HFF-Myc (cell line): Measurements from ENCODE around the gene ADGRD1.

ENCODE experiments used
- DNase-seq: peaks from one replicate; pipeline ENCODE4 v3.0.0-alpha.2; 2011; ENCODE audit warnings: low read depth; ENCODE audit errors: extremely low read depth
- H3K4me3 ChIP-seq: replicated peaks from 2 replicates; pipeline ENCODE4 v1.5.1; 2011; ENCODE audit warnings: low read depth, mild to moderate bottlenecking, control low read depth, low read length
- TF ChIP-seq, protein P1 (sequence below): IDR thresholded peaks from 2 replicates; pipeline ENCODE4 v1.5.1; 2012; ENCODE audit warnings: mild to moderate bottlenecking, low read depth, low read length, control low read depth; ENCODE audit errors: missing control alignments

ADGRD1 gene

DNA sequence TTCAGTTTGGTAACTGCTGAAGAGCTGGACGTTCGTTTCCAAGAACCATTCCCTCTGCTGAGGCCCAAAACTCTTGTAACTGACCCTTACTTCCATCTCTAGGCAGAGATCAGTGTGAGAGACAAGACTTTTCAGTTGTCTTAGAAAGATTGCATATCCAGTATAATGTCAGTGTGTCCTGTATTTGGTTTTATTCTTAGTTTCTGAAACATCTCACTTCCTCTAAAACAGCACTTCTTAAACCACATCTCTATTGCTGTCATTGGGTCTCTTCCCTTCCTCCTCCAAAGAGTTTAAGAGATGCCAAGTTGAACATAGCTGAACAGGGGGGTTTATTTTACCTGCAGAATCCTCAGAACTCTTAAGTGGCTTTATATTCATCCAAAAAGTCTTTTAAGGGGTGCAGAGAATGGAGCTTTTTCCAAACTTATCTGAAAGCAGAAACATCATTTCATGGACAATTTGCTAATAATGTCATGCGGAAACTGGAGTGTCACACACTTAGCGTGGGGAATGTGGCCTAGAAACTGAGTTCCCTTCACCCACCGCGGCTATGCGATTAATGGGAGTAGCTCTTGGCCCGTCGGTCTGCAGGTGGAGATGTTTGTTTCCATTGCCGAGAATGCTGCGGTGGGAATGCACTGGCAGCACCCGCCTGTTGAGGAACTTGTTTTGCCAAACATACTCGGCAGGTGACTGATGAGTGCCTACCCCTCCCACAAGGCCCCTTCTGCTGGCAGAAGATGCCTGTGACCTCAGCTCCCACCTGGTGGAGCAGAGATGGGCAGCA is 148.2 kb downstream of the ADGRD1 start:
- DNase-seq, result no peak
- TF ChIP-seq, protein P1, sequence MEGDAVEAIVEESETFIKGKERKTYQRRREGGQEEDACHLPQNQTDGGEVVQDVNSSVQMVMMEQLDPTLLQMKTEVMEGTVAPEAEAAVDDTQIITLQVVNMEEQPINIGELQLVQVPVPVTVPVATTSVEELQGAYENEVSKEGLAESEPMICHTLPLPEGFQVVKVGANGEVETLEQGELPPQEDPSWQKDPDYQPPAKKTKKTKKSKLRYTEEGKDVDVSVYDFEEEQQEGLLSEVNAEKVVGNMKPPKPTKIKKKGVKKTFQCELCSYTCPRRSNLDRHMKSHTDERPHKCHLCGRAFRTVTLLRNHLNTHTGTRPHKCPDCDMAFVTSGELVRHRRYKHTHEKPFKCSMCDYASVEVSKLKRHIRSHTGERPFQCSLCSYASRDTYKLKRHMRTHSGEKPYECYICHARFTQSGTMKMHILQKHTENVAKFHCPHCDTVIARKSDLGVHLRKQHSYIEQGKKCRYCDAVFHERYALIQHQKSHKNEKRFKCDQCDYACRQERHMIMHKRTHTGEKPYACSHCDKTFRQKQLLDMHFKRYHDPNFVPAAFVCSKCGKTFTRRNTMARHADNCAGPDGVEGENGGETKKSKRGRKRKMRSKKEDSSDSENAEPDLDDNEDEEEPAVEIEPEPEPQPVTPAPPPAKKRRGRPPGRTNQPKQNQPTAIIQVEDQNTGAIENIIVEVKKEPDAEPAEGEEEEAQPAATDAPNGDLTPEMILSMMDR, result no peak
- no peak overlapping the region for H3K4me3 ChIP-seq

DNA sequence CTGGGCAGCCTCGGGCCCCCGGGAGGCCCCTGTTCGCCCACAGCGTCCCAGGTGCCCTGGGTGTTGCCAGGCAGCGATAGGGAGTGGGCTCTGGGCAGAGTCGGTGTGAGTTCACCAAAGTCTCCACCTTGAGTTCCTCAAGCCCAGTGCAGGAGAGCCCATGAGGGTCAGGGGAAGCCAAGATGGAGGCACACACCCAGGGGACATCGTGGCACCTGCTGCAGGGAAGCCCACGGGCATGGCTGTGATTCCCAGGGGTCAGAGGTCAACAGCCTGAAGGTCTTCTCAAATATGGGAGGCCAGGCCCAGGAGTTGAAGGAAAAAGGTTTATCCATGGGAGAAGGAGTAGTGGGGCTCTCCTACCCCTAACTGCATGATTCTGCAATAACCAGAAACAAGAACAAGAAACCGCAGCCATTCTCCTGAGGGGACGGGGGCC is 148.8 kb downstream of the ADGRD1 start:
- DNase-seq, result no peak
- TF ChIP-seq, protein P1, result no peak
- no peak overlapping the region for H3K4me3 ChIP-seq

DNA sequence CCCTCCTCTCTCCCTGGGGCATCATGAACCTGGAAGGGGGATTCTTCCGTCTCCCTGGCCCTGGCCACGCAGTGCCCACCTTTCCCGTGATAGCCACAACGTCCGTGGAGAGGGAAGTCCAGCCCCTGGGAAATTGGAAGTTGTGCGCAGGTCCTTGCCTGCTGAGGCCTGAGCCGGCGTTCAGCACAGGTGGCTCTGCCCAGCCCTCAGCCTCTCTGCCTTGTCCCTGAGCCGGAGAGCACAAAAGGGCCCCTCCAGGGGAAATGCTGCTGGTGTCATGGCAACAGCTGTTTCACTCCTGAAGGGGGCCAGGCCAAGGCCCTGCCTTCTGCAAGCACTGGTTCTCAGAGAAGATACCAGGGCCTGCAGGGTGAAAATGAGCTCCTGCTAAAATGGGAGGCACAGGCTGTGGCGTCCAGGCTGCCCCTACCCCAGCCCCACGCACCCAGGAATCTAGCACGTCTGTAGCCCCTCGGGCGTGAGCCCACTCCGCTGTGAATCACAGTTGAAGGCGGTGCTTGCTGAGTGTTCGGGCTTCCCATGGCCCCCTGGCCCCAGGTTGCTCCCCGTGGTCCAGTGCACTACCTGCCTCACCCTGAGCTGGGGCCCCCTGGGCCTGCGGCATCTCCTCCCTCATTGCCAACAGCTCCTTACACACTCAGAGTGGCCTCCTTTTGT is 149.4 kb downstream of the ADGRD1 start:
- TF ChIP-seq, protein P1, result no peak
- no peak overlapping the region for H3K4me3 ChIP-seq
- no peak for DNase-seq

DNA sequence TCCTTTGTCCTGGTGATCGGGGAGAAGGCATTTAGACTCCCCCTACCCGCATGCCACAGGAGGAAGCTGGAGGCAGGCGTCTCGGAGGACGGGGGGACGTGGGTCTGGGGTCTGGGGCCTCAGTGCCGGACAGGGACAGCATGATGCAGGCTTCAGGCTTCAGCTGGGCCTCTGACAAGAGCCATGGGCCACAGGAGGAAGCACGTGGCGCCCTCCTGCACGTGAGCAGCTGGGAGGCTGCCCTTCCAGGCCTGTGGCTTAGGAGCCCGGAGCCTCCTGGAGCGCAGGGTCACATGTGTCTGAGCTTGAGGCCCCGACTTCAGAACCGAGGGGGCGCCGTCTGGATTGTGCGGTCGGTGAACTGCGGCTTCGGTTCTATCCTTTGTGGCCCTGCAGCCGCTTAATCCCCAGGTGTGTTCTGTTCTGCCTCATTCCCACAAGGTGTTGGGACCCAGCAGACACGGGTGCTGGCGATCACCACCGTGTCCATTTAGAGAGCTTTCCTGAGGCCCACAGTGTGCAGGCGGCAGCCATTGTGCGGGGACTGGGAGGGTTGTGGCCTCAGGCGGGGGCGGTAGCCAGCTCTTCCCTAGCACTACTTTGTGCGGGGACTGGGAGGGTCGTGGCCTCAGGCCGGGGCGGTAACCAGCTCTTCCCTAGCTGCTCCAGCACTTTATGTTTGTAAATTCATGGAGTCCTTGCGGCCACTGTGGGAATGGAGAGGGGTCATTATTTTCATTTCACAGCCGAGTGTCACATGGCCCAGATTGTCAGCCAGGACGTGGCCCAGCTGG is 150.2 kb downstream of the ADGRD1 start:
- DNase-seq, result no peak
- no peak overlapping the region for H3K4me3 ChIP-seq
- TF ChIP-seq, protein P1, result no peak

DNA sequence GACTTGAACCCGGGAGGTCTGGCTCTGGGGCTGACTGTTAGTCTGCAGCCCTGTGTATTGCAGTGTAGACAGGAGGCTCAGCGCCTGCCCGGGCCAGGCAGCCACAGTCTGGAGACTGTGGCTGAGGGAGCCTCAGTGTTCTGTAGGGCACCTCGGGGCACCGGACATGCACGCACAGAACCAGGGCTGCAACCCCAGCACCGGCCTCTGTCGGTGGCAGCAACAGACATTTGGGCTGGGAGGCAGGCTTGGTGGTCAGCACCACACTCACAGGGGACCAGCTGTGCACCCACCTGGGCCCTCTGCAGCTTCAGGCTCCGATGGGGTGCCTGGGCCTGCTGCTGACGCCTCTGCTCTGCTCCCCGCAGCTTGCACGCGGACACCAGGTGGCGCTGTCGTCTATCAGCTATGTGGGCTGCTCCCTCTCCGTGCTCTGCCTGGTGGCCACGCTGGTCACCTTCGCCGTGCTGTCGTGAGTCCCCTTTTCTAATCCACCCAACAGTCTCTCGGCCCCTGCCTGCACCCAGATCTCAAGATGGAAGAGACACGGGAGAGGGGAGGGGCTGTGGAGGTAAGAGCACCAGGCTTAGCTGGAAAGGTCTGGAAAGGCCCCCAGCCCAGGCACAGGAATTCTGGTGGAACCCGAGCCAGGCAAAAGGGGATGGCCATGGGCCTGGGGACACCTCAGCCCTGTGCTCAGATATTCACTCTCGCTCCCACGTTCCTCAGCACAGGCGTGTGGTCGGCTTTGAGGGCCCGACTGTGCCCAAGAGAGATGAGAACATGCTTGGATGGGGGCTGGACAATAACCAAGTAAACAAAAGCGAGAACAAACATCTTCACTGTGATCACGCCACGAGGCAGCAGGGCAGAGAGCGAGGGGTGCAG is 151.0 kb downstream of the ADGRD1 start:
- H3K4me3 ChIP-seq, result no peak overlapping the region
- TF ChIP-seq, protein P1, result peak; percentile 89
- peak; percentile 32 for DNase-seq

DNA sequence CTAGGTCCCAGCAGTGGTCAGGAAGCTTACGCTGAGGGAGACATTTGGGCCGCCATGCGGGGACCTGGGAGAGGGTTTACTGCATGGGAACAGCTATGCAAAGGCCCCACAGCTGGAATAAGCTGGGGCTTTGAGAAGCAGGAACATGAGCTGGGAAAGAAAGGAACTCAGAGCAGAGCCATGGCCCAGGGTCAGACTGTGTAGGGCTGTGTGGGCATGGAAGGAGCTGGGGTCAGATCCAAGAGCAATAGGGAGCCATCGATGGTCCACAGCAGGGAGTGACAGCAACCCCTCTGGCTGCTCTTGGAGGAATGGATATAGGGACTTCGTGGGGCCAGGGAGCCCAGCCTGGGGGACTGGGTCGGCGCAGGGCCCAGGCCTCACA is 151.6 kb downstream of the ADGRD1 start:
- TF ChIP-seq, protein P1, result no peak
- H3K4me3 ChIP-seq, result no peak overlapping the region
- DNase-seq, result no peak
